CD14-positive monocyte (primary cell): Measurements from ENCODE around the gene DLGAP4. TPM values are rescaled to one million over a fixed set of nuclear protein-coding genes. Genes with fewer than 3 reads are reported as not detected.

ENCODE experiments used
- DNase-seq, 3 donors: peaks; one replicate each; pipeline ENCODE4 v3.0.0-alpha.2; 2011 to 2022
- H2AFZ ChIP-seq: 2 replicates; pipeline ENCODE4 v1.6.0; 2012; ENCODE audit warnings: mild to moderate bottlenecking, low read depth, low read length, inconsistent platforms; ENCODE audit not compliant: insufficient read depth, poor library complexity, severe bottlenecking
- H3K27ac ChIP-seq, 2 donors: 1 replicate in 1 of 2; 2 replicates in 1 of 2; pipeline ENCODE4 v1.5.1; 2012 to 2013; ENCODE audit warnings: low read length in 2 of 2, control low read depth in 1 of 2, inconsistent platforms in 1 of 2, low read depth in 1 of 2, mild to moderate bottlenecking in 1 of 2
- H3K27me3 ChIP-seq, 2 donors: one replicate each; pipeline versions ENCODE4 v1.6.0 to v1.6.1; 2011 to 2013; ENCODE audit warnings: low read length in 2 of 2; ENCODE audit not compliant: control insufficient read depth in 2 of 2, insufficient read depth in 2 of 2
- H3K36me3 ChIP-seq, 2 donors: replicated peaks in 1 of 2; 1 replicate in 1 of 2; 2 replicates in 1 of 2; pipeline versions ENCODE4 v1.5.1 to v1.6.1; 2012 to 2013; ENCODE audit warnings: low read length in 2 of 2, control low read depth in 1 of 2, inconsistent platforms in 1 of 2, mild to moderate bottlenecking in 1 of 2; ENCODE audit not compliant: insufficient read depth in 2 of 2, control insufficient read depth in 1 of 2
- H3K4me1 ChIP-seq, 2 donors: 1 replicate in 1 of 2; 2 replicates in 1 of 2; pipeline versions ENCODE4 v1.5.1 to v1.6.1; 2012 to 2013; ENCODE audit warnings: low read length in 2 of 2, control low read depth in 1 of 2, inconsistent platforms in 1 of 2, mild to moderate bottlenecking in 1 of 2, moderate library complexity in 1 of 2; ENCODE audit not compliant: insufficient read depth in 2 of 2, control insufficient read depth in 1 of 2
- H3K4me2 ChIP-seq: replicated peaks from 2 replicates; pipeline ENCODE3; 2012; ENCODE audit warnings: low read length, moderate library complexity, mild to moderate bottlenecking; ENCODE audit not compliant: poor library complexity, severe bottlenecking; ENCODE audit errors: extremely low read depth
- H3K4me3 ChIP-seq, 3 experiments: fragments of 200-600 bp in 1 of 3; sonication (generic) in 1 of 3; replicated peaks in 1 of 3; 1 replicate in 2 of 3; 2 replicates in 1 of 3; pipeline ENCODE4 v1.5.1; 2011 to 2013; ENCODE audit warnings: low read length in 3 of 3, mild to moderate bottlenecking in 3 of 3, control low read depth in 2 of 3, low read depth in 2 of 3, inconsistent platforms in 1 of 3, moderate library complexity in 1 of 3
- H3K79me2 ChIP-seq: 2 replicates; pipeline ENCODE4 v1.6.0; 2012; ENCODE audit warnings: mild to moderate bottlenecking, control low read depth, inconsistent platforms, low read length, moderate library complexity; ENCODE audit not compliant: insufficient read depth
- H3K9ac ChIP-seq: 2 replicates; pipeline ENCODE4 v1.6.0; 2017; ENCODE audit warnings: low read length, mild to moderate bottlenecking; ENCODE audit not compliant: insufficient read depth, poor library complexity, severe bottlenecking
- H3K9me3 ChIP-seq, 2 donors: replicated peaks in 1 of 2; 1 replicate in 1 of 2; 2 replicates in 1 of 2; pipeline versions ENCODE4 v1.5.1 to v1.6.1; 2012 to 2013; ENCODE audit warnings: low read length in 2 of 2, control low read depth in 1 of 2; ENCODE audit not compliant: control insufficient read depth in 1 of 2, insufficient read depth in 1 of 2
- H4K20me1 ChIP-seq: 2 replicates; pipeline ENCODE4 v1.6.0; 2012; ENCODE audit warnings: mild to moderate bottlenecking, low read length, control low read depth, moderate library complexity; ENCODE audit not compliant: insufficient read depth
- H3K27ac Mint-ChIP-seq, 7 donors: one replicate each; pipeline ENCODE4 v1.8.0; 2020; ENCODE audit warnings: mild to moderate bottlenecking in 7 of 7, mixed read lengths in 7 of 7, moderate library complexity in 6 of 7, inconsistent platforms in 2 of 7
- H3K27me3 Mint-ChIP-seq, 3 donors: one replicate each; pipeline ENCODE4 v1.8.0; 2021 to 2022; ENCODE audit warnings: low read depth in 3 of 3, mild to moderate bottlenecking in 3 of 3, mixed read lengths in 3 of 3, moderate library complexity in 3 of 3, inconsistent platforms in 1 of 3
- H3K36me3 Mint-ChIP-seq, 2 donors: one replicate each; pipeline ENCODE4 v1.8.0; 2020; ENCODE audit warnings: mixed read lengths in 2 of 2, inconsistent platforms in 1 of 2, mild to moderate bottlenecking in 1 of 2
- H3K4me1 Mint-ChIP-seq: one replicate; pipeline ENCODE4 v1.8.0; 2020; ENCODE audit warnings: mild to moderate bottlenecking, mixed read lengths
- H3K4me3 Mint-ChIP-seq, 2 donors: one replicate each; pipeline ENCODE4 v1.8.0; 2020; ENCODE audit warnings: mild to moderate bottlenecking in 2 of 2, mixed read lengths in 2 of 2, moderate library complexity in 1 of 2
- H3K9me3 Mint-ChIP-seq, 7 donors: one replicate each; pipeline ENCODE4 v1.8.0; 2020 to 2022; ENCODE audit warnings: mixed read lengths in 7 of 7, mild to moderate bottlenecking in 6 of 7, moderate library complexity in 6 of 7, inconsistent platforms in 2 of 7
- CTCF ChIP-seq: fragments of 200-600 bp; IDR thresholded peaks from one replicate; pipeline ENCODE4 v1.8.0; 2022; ENCODE audit warnings: antibody characterized with exemption, mild to moderate bottlenecking
- WGBS: methylation state at CpG from one replicate; pipeline ENCODE4 v1.1.5; 2013; ENCODE audit warnings: missing lambda C conversion rate; ENCODE audit not compliant: insufficient coverage; 5-methylcytosine and 5-hydroxymethylcytosine counted together
- intact Hi-C, 2 donors: fragments of 100-400 bp; cut with micrococcal nuclease; formaldehyde crosslinking; loops; one replicate each; pipeline versions ENCODE4 v1.15.0 to v1.15.1; 2023
- polyA plus RNA-seq, 3 donors: library from polyadenylated mRNA; depleted of rRNA in 1 of 3; unstranded in 2 of 3; stranded (reverse) in 1 of 3; fragments of 300-500 nt in 2 of 3; fragments of >200 nt in 1 of 3; fragmentation: Illumina TruSeq in 2 of 3; gene quantifications; 1 replicate in 2 of 3; 2 replicates in 1 of 3; pipeline ENCODE4 v1.2.3, GENCODE V29; 2012 to 2021

The DLGAP4 gene
- polyA plus RNA-seq, 3 donors = 9.9 to 52.7 (median 17.6) TPM

- H3K4me3 Mint-ChIP-seq = no peak overlapping the region
- H3K27ac Mint-ChIP-seq = peak overlapping the region in 2 of 7 donors; percentile 19 to 21
- H3K27ac ChIP-seq = no peak overlapping the region
- H3K4me3 ChIP-seq = no peak overlapping the region
- H4K20me1 ChIP-seq = peaks cover 93% of the 10 kb centered on the region
- no peaks in the 10 kb centered on the region for H3K79me2 ChIP-seq
- H2AFZ ChIP-seq = no peak overlapping the region
- no peak for TF ChIP-seq CTCF
- intact Hi-C loops = no loop called here
- H3K27me3 Mint-ChIP-seq = peaks cover 0 to 4% (median 1%) of the 10 kb centered on the region in 3 donors
- DNase-seq = no peak
- no peaks in the 10 kb centered on the region for H3K9me3 Mint-ChIP-seq
- H3K4me2 ChIP-seq = no peak overlapping the region
- H3K4me1 ChIP-seq = peaks cover 10 to 16% of the 10 kb centered on the region in 2 donors
- WGBS = 90% methylated on average over 1 of the region's 1 CpG
- H3K36me3 ChIP-seq = peaks cover 0 to 4% of the 10 kb centered on the region in 2 donors
- H3K27me3 ChIP-seq = no peaks in the 10 kb centered on the region
- H3K9me3 ChIP-seq = no peaks in the 10 kb centered on the region
- H3K36me3 Mint-ChIP-seq = peaks cover 9 to 17% of the 10 kb centered on the region in 2 donors
- peaks cover 35% of the 10 kb centered on the region for H3K4me1 Mint-ChIP-seq
- H3K9ac ChIP-seq = no peak overlapping the region
These were observed 184.1 kb downstream of the DLGAP4 start for GRCh38 chr20:36490191-36490590.

- Histone ChIP-seq H3K9ac (peak overlapping the region; percentile 11), H2AFZ (no peak overlapping the region), H3K27ac (peak overlapping the region in 1 of 2 donors; percentile 55), H3K9me3 (no peaks in the 10 kb centered on the region), H4K20me1 (peaks cover 81% of the 10 kb centered on the region), H3K4me3 (no peak overlapping the region), H3K36me3 (peaks cover 13% of the 10 kb centered on the region in 2 donors), H3K27me3 (no peaks in the 10 kb centered on the region), H3K79me2 (no peaks in the 10 kb centered on the region), H3K4me2 (no peak overlapping the region), H3K4me1 (peaks cover 10 to 16% of the 10 kb centered on the region in 2 donors)
- WGBS = 25% methylated on average over 3 of the region's 8 CpGs
- intact Hi-C loops = no loop called here
- Mint-ChIP-seq H3K27me3 (peaks cover 0 to 4% (median 1%) of the 10 kb centered on the region in 3 donors), H3K4me3 (no peak overlapping the region), H3K4me1 (peaks cover 32% of the 10 kb centered on the region), H3K27ac (peak overlapping the region in 6 of 7 donors; percentile 48 to 70 (median 64)), H3K36me3 (peaks cover 21 to 34% of the 10 kb centered on the region in 2 donors), H3K9me3 (no peaks in the 10 kb centered on the region)
- peak; percentile 19 to 27 (median 24) for DNase-seq
- TF ChIP-seq CTCF = no peak
These were observed 185.9 kb downstream of the DLGAP4 start for GRCh38 chr20:36491901-36492617.
